GM12891 (cell line): ENCODE measurements around the gene ZNF354C.

Source experiments
- PAX5 ChIP-seq: IDR thresholded peaks from 2 replicates; pipeline ENCODE4 v1.6.1; 2011; ENCODE audit warnings: low read length, moderate library complexity, mild to moderate bottlenecking; ENCODE audit not compliant: insufficient read depth, severe bottlenecking
- POLR2A ChIP-seq: IDR thresholded peaks from 2 replicates; pipeline ENCODE4 v1.6.1; 2011; ENCODE audit warnings: low read depth, low read length, control low read depth
- POLR2AphosphoS5 ChIP-seq: IDR thresholded peaks from 2 replicates; pipeline ENCODE4 v1.6.1; 2011; ENCODE audit warnings: low read depth, low read length, control low read depth
- SPI1 ChIP-seq: IDR thresholded peaks from 2 replicates; pipeline ENCODE4 v1.6.1; 2011; ENCODE audit warnings: low read depth, low read length, control low read depth
- TAF1 ChIP-seq: IDR thresholded peaks from 2 replicates; pipeline ENCODE4 v1.6.1; 2011; ENCODE audit warnings: low read depth, low read length, control low read depth

GRCh38 chr5:179120951-179121666 lies 60.9 kb downstream of the ZNF354C start:
- TF ChIP-seq POLR2A (no peak), POLR2AphosphoS5 (no peak), PAX5 (no peak), TAF1 (no peak), SPI1 (no peak)
